ENCODE results near the gene DPF1.

DNA sequence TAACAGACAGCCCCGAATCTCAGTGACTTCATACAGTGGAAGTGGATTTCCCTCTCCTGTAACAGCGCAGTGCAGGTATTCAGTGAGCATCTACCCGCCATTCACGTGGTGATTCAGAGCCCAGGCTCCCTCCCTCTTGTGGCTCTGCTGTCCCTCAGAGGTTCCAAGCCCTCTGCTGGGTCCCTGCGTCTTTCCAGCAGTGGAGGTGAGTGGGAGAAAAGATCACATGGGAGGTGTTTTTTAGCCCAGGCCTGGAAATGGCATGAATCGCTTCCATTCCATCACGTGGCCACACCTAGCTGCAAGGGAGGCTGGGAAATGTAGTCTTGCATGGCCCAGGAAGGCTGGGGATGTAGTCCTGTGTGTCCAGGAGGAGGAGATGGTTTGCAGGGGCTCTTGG lies 61.4 kb downstream of the DPF1 start:
- no peak for TF ChIP-seq ATF7 (IDR thresholded peaks at IDR 0.05; ENCODE audit: low read depth)
- no peak for TF ChIP-seq ZNF24 (IDR thresholded peaks at IDR 0.05)
- TF ChIP-seq, protein P1, sequence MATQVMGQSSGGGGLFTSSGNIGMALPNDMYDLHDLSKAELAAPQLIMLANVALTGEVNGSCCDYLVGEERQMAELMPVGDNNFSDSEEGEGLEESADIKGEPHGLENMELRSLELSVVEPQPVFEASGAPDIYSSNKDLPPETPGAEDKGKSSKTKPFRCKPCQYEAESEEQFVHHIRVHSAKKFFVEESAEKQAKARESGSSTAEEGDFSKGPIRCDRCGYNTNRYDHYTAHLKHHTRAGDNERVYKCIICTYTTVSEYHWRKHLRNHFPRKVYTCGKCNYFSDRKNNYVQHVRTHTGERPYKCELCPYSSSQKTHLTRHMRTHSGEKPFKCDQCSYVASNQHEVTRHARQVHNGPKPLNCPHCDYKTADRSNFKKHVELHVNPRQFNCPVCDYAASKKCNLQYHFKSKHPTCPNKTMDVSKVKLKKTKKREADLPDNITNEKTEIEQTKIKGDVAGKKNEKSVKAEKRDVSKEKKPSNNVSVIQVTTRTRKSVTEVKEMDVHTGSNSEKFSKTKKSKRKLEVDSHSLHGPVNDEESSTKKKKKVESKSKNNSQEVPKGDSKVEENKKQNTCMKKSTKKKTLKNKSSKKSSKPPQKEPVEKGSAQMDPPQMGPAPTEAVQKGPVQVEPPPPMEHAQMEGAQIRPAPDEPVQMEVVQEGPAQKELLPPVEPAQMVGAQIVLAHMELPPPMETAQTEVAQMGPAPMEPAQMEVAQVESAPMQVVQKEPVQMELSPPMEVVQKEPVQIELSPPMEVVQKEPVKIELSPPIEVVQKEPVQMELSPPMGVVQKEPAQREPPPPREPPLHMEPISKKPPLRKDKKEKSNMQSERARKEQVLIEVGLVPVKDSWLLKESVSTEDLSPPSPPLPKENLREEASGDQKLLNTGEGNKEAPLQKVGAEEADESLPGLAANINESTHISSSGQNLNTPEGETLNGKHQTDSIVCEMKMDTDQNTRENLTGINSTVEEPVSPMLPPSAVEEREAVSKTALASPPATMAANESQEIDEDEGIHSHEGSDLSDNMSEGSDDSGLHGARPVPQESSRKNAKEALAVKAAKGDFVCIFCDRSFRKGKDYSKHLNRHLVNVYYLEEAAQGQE (IDR thresholded peaks at IDR 0.05; ENCODE audit: low read depth, low read length): no peak
- TF ChIP-seq, protein P2, sequence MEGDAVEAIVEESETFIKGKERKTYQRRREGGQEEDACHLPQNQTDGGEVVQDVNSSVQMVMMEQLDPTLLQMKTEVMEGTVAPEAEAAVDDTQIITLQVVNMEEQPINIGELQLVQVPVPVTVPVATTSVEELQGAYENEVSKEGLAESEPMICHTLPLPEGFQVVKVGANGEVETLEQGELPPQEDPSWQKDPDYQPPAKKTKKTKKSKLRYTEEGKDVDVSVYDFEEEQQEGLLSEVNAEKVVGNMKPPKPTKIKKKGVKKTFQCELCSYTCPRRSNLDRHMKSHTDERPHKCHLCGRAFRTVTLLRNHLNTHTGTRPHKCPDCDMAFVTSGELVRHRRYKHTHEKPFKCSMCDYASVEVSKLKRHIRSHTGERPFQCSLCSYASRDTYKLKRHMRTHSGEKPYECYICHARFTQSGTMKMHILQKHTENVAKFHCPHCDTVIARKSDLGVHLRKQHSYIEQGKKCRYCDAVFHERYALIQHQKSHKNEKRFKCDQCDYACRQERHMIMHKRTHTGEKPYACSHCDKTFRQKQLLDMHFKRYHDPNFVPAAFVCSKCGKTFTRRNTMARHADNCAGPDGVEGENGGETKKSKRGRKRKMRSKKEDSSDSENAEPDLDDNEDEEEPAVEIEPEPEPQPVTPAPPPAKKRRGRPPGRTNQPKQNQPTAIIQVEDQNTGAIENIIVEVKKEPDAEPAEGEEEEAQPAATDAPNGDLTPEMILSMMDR (IDR thresholded peaks at IDR 0.05 in 2 of 3, conservative IDR thresholded peaks at IDR 0.05 in 1 of 3; ENCODE audit: control insufficient read depth in 2 of 3, extremely low read depth in 1 of 3, insufficient read depth in 1 of 3, low read depth in 3 of 3, low read length in 3 of 3): no peak
- TF ChIP-seq CBX3 (IDR thresholded peaks at IDR 0.05; ENCODE audit: borderline replicate concordance, low read depth): no peak
- no peak for TF ChIP-seq RFX5 (IDR thresholded peaks at IDR 0.05; ENCODE audit: low read depth, low read length)
- TF ChIP-seq, protein P3, sequence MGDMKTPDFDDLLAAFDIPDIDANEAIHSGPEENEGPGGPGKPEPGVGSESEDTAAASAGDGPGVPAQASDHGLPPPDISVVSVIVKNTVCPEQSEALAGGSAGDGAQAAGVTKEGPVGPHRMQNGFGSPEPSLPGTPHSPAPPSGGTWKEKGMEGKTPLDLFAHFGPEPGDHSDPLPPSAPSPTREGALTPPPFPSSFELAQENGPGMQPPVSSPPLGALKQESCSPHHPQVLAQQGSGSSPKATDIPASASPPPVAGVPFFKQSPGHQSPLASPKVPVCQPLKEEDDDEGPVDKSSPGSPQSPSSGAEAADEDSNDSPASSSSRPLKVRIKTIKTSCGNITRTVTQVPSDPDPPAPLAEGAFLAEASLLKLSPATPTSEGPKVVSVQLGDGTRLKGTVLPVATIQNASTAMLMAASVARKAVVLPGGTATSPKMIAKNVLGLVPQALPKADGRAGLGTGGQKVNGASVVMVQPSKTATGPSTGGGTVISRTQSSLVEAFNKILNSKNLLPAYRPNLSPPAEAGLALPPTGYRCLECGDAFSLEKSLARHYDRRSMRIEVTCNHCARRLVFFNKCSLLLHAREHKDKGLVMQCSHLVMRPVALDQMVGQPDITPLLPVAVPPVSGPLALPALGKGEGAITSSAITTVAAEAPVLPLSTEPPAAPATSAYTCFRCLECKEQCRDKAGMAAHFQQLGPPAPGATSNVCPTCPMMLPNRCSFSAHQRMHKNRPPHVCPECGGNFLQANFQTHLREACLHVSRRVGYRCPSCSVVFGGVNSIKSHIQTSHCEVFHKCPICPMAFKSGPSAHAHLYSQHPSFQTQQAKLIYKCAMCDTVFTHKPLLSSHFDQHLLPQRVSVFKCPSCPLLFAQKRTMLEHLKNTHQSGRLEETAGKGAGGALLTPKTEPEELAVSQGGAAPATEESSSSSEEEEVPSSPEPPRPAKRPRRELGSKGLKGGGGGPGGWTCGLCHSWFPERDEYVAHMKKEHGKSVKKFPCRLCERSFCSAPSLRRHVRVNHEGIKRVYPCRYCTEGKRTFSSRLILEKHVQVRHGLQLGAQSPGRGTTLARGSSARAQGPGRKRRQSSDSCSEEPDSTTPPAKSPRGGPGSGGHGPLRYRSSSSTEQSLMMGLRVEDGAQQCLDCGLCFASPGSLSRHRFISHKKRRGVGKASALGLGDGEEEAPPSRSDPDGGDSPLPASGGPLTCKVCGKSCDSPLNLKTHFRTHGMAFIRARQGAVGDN (IDR thresholded peaks at IDR 0.05): no peak
- TF ChIP-seq, protein P4, sequence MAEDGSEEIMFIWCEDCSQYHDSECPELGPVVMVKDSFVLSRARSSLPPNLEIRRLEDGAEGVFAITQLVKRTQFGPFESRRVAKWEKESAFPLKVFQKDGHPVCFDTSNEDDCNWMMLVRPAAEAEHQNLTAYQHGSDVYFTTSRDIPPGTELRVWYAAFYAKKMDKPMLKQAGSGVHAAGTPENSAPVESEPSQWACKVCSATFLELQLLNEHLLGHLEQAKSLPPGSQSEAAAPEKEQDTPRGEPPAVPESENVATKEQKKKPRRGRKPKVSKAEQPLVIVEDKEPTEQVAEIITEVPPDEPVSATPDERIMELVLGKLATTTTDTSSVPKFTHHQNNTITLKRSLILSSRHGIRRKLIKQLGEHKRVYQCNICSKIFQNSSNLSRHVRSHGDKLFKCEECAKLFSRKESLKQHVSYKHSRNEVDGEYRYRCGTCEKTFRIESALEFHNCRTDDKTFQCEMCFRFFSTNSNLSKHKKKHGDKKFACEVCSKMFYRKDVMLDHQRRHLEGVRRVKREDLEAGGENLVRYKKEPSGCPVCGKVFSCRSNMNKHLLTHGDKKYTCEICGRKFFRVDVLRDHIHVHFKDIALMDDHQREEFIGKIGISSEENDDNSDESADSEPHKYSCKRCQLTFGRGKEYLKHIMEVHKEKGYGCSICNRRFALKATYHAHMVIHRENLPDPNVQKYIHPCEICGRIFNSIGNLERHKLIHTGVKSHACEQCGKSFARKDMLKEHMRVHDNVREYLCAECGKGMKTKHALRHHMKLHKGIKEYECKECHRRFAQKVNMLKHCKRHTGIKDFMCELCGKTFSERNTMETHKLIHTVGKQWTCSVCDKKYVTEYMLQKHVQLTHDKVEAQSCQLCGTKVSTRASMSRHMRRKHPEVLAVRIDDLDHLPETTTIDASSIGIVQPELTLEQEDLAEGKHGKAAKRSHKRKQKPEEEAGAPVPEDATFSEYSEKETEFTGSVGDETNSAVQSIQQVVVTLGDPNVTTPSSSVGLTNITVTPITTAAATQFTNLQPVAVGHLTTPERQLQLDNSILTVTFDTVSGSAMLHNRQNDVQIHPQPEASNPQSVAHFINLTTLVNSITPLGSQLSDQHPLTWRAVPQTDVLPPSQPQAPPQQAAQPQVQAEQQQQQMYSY (CRISPR knock-in tag; IDR thresholded peaks at IDR 0.05): no peak
- TF ChIP-seq, protein P5, sequence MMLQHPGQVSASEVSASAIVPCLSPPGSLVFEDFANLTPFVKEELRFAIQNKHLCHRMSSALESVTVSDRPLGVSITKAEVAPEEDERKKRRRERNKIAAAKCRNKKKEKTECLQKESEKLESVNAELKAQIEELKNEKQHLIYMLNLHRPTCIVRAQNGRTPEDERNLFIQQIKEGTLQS (IDR thresholded peaks at IDR 0.05; ENCODE audit: borderline replicate concordance, extremely low read depth, low read depth, low read length): no peak
- no peak for TF ChIP-seq BRCA1 (IDR thresholded peaks at IDR 0.05; ENCODE audit: low read depth, low read length)
- no peak for TF ChIP-seq NFYB (IDR thresholded peaks at IDR 0.05; ENCODE audit: insufficient read depth, low read depth, low read length)
- TF ChIP-seq SREBF2 (IDR thresholded peaks at IDR 0.05; ENCODE audit: low read length): no peak
